Measurements from ENCODE around the gene SPINT1.

SPINT1 gene

DNA sequence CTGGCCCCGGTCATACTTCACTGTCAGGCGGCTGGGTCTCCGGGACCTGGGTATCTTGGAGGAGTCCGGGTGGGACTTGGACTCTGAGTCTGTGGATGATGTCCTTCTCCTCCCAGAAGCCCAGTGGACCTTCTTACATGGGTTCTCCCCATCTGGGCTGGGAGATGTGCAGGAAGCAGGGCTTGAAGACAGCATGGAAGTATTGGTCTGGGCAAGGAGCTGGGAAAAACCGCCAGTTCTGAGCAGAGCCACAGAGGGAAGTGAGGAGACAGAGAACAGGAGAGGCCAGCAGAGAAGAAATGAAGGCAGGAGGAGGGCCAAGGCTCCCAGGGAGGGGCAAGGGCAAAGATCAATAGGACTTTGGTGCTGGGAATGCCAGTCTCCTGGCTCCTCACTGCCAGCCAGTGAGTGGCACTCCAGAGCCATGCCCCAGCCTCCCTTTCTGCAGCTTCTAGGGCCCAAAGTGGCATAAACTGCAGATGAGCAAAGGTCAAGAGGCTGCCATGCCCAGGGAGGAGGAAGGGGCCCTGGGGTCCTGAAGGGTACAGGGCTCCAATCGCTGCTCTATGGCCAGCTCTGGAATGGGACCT is 15.3 kb upstream of the SPINT1 start, which contains the start of gene PPP1R14D:
Gene PPP1R14D, minus strand, starts transcription at position 262 of the 590 bp plus-strand sequence. Its CDS starts 67 bp downstream, at position 195.
- DNase-seq (ENCODE audit: low read depth): no peak

DNA sequence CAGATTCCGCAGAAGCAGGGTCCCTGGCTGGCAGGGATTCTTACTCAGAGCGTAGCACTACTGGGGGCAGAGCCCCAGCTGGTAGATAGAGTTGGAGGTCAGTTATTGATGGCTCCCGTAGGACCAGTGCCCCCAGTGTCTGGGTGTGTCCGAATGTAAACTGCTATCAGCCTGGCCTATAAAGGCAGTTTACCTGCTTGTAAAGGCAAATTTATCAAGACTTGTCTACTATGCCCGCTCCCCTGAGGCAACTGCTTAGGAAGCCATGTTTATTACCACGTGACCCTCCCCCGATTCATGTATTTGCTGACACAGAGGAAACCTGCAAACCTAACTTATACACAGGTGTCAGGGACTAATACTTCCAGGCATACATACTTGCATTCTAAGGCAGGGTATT is 14.7 kb upstream of the SPINT1 start:
- no peak for DNase-seq (ENCODE audit: low read depth)

- DNase-seq (ENCODE audit: low read depth): no peak
These were observed 13.0 kb upstream of the SPINT1 start for GRCh38 chr15:40830884-40831283.

DNA sequence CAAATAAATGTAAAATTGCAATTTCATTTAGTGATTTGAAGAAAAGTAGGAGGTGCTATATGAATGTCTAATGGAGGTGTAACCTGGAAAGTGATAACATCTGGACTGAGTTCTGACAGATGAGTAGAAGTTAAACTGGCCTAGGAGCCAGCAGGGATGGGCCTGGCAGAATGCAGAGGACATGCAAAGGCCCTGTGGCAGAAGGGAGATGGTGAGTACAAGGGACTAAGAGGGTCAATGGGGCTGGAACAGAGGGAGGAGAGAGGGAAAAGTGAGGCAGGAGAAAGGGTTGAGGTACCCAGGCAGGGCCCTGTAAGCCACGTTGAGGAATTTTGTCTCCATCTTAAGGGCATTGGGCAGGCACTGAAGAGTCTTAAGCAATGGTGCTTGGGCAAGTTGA is 12.0 kb upstream of the SPINT1 start:
- no peak for DNase-seq (ENCODE audit: low read depth)

- DNase-seq (ENCODE audit: low read depth): no peak
These were observed 10.9 kb upstream of the SPINT1 start for GRCh38 chr15:40832903-40833302.

GRCh38 chr15:40836020-40836419 is 7.8 kb upstream of the SPINT1 start:
- no peak for DNase-seq (ENCODE audit: low read depth)

DNA sequence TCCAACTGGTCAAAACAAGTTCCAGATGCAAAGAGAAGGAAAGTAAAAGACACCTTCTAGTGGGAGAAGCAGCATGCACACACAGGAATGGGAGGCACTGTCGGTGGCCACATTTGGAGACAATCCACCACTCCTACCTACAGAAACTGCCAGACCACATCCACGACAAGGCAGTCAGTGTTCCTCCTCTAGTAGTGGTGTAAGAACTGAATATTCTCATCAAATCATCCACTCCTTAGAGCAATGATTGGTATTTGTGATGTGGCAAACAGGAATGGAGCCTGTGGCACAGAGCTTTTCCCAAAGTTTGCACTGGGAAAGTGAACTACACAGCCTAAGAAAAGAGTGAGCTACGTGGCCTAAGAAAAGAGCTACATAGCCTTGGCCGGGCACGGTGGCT is 5.1 kb upstream of the SPINT1 start:
- DNase-seq (ENCODE audit: low read depth): no peak

GRCh38 chr15:40841741-40842140 is 2.1 kb upstream of the SPINT1 start:
- DNase-seq (ENCODE audit: low read depth): no peak

DNA sequence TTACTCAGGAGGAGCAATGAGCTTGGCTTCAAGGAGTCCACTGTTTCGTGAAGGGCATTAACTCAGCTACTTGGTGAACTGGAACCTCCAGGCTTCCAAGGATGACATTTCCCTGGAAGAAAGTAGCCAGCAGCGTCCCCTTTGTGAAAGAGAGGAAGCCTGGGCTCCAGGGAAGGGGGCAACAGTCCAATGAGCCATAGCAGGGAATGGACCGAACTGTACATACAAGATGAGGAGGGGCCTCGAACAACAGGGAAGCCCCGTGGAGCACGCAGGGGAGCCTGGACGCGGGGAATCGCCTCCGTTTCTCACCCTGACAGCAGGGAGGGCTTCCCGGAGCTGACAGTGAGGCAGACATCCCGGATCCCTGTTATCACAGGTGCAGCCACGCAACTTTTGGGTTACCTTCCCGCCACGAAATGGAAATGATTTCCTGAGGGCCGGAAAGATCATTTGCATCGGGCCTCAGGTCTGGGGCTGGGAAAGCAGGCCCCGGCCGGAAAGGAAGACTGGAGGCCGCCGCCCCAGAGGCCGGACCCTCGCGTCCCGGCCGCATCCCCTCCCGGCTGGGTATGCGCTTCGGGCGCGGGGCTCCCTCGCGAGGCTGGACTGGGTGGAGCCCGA is 475 bp upstream of the SPINT1 start:
- DNase-seq (ENCODE audit: low read depth): no peak

DNA sequence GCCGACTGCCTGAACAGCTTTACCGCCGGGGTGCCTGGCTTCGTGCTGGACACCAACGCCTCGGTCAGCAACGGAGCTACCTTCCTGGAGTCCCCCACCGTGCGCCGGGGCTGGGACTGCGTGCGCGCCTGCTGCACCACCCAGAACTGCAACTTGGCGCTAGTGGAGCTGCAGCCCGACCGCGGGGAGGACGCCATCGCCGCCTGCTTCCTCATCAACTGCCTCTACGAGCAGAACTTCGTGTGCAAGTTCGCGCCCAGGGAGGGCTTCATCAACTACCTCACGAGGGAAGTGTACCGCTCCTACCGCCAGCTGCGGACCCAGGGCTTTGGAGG is 815 bp downstream of the SPINT1 start:
- no peak for DNase-seq (ENCODE audit: low read depth)

DNA sequence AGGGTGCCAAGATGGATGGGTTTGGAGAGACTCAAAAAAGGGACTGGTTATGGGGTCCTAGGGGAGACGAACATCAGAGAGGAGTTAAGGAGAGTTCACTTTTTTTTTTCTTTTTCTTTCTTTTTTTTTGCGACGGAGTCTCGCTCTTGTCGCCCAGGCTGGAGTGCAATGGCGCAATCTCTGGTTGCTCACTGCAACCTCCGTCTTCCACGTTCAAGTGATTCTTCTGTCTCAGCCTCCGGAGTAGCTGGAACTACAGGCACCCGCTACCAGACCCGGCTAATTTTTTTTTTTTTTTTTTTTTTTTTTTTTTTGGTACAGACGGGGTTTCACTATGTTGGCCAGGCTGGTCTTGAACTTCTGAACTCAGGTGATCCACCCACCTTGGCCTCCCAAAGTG is 1.2 kb downstream of the SPINT1 start:
- no peak for DNase-seq (ENCODE audit: low read depth)

DNA sequence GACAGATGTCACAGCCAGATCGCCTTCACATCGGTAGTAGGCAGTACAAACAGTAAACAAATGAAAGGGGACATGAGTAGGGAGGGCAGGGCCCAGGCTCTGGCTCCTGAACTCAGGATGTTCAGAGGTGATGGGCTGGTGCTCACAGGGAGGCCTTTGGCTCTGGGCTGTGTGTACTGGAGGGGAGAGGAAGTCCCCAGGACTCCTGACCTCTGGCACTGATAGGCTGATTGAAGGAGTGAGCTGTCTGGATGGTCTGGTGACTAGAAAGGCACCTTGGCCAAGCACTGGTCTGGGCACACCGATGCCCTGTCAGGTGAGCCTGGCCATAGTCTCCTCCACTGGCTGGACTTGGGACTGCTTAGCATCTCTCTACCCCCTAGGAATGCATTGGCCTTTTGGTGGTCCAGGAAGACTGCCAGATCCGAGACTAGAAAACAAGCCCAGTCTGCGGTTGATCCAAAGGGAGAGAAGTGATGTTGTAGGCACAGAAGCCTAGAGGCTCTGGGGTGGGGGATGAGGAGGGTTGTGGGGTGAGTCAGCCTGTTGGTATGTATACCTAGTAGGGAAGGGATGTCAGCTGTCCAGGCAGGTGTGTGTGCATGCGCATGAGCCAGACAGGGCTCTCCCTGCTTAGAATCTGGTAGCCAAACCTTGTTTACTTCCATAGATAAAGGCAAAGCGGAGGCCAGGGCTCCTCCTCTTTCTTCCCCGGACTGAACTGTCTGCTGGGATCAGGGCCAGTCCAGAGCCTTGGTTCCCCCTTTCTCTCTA is 1.9 kb downstream of the SPINT1 start:
- no peak for DNase-seq (ENCODE audit: low read depth)

- no peak for DNase-seq (ENCODE audit: low read depth)
These were observed 3.0 kb downstream of the SPINT1 start for GRCh38 chr15:40846841-40847222.

DNA sequence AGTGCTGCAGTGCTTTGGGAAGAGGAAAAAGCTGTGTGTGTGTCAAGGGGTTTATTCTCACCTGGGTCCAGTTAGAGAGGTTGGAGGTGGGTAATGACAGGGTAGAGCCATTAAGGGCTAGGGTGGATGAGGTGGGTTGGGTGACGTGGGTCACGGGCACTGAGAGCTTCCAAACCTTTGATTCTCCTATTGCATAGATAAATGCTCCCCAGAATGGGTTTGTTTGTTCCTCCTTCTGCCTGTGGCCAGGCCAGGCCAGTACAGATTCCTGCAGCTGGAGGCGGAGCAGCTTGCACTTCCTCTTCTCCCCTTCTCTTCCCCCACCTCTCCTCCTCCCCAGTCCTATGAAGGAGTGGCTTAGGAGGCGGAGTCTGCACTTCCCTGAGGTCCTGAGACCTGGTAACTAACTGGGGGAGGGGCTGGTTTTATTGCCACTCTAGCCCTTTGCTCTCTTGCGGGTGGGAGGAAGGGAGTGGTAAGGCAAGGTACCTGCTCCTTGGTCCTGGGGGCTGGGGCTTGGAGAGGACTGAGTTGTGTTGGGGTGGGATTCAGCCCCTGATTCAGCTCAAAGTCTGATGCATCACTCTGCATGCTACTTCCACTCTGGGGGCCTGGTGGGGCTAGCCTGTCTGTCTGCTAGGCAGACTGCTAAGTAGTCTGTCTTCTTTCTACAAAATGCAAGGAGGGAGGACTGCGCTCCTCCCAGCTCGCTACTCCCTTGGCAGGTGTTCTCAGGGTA is 3.5 kb downstream of the SPINT1 start:
- DNase-seq (ENCODE audit: low read depth): no peak

DNA sequence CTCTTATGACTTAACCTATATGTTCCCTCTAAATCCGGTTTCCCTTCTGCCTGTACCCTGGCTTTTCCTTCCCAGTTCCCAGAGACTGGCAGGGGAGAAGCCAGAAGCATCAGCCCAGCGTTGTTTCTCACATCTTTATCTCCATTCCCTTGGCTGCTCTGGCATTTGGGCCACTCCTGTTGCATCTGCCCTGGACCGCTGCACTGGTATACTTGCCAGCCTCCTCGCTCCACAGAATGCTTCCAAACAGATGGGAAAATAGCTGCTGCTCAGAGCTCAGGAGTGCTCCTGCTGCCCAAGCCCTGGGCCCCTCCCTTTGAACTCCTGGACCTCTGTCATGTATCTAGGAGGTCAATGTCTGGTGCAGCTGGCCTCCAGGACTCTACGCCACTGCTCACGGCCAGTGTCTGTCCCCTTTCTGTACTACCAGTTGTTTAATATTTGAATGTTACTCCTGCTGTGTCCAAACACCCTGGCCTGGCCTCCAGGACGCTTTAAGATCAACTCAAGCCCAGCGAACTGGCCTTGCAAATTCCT is 6.8 kb downstream of the SPINT1 start:
- DNase-seq (ENCODE audit: low read depth): no peak

DNA sequence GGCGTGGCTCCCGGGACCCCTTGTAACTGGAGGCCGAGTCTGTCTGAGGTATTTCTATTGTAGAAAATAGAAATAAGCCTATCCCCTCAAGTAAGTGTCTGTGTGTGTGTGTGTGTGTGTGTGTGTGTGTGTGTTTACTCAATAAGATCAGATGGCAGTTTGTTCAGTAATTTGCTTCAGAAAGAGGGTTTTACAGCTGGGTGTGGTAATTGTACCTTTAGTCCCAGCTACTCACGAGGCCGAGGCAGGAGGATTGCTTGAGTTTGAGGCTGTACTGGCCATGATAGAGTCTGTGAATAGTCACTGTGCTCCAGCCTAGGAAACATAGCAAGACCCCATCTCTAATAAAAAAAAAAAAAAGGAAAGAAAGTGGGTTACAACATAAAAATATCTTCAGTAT is 8.7 kb downstream of the SPINT1 start:
- DNase-seq (ENCODE audit: low read depth): no peak

DNA sequence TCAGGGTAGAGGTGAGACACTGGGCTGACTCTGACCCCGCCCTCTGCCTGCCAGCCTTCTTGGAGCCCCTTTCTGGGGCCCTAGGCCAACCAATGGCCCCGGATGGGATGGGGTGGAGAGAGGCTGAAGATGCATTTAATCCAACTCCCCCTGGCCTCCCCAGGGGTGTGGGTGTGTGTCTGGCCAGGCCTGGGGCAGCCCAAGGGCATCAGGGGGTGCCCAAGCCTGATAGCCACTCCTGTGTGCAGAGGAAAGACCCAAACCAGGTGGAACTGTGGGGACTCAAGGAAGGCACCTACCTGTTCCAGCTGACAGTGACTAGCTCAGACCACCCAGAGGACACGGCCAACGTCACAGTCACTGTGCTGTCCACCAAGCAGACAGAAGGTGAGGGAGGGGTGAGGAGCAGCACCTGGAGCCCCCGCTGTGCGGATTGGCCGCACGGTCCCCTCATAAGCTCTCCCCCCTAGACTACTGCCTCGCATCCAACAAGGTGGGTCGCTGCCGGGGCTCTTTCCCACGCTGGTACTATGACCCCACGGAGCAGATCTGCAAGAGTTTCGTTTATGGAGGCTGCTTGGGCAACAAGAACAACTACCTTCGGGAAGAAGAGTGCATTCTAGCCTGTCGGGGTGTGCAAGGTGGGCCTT is 9.5 kb downstream of the SPINT1 start:
- no peak for DNase-seq (ENCODE audit: low read depth)

GRCh38 chr15:40854161-40854560 is 10.3 kb downstream of the SPINT1 start:
- DNase-seq (ENCODE audit: low read depth): no peak

- no peak for DNase-seq (ENCODE audit: low read depth)
These were observed 11.9 kb downstream of the SPINT1 start for GRCh38 chr15:40855706-40856234.

DNA sequence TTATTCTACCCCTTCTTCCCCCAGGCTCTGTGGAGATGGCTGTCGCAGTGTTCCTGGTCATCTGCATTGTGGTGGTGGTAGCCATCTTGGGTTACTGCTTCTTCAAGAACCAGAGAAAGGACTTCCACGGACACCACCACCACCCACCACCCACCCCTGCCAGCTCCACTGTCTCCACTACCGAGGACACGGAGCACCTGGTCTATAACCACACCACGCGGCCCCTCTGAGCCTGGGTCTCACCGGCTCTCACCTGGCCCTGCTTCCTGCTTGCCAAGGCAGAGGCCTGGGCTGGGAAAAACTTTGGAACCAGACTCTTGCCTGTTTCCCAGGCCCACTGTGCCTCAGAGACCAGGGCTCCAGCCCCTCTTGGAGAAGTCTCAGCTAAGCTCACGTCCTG is 12.9 kb downstream of the SPINT1 start:
- DNase-seq (ENCODE audit: low read depth): no peak

GRCh38 chr15:40857601-40858341 is 13.9 kb downstream of the SPINT1 start:
- peak; percentile 38 for DNase-seq (ENCODE audit: low read depth)

All from stromal cell of bone marrow (primary cell).